H1 (cell line): Measurements from ENCODE around the gene RNASE12. TPM values are rescaled to one million over a fixed set of nuclear protein-coding genes. Genes with fewer than 3 reads are reported as not detected.

Experiments
- CTCF ChIA-PET: fragments of 300-600 bp; sonication (Branson Sonifier 250); formaldehyde crosslinking; loops from one replicate; lab custom pipeline; 2021; ENCODE audit not compliant: partially characterized antibody; lab: Charles Lee
- POLR2A ChIA-PET: fragments of 300-600 bp; sonication (Branson Sonifier 250); formaldehyde crosslinking; loops from one replicate; lab custom pipeline; 2021; ENCODE audit warnings: inconsistent platforms; ENCODE audit not compliant: partially characterized antibody; lab: Charles Lee
- DNase-seq, 2 experiments: peaks; one replicate each; pipeline versions ENCODE4 v3.0.0 to v3.0.0-alpha.2; 2010 to 2022; ENCODE audit warnings: low spot score in 2 of 2, low read depth in 1 of 2, mixed read lengths in 1 of 2
- FAIRE-seq: peaks from 2 replicates; lab custom pipeline; 2011; peaks lifted over from hg19 to GRCh38; lab: Jason Lieb, UNC
- H2AFZ ChIP-seq: 2 replicates; pipeline ENCODE4 v1.8.1; 2012; ENCODE audit warnings: low read length, inconsistent platforms
- H2AK5ac ChIP-seq: 2 replicates; pipeline ENCODE4 v1.6.1; 2013; ENCODE audit warnings: low read depth, low read length
- H2BK120ac ChIP-seq: replicated peaks from 2 replicates; pipeline ENCODE3; 2013; ENCODE audit warnings: low read depth, low read length, inconsistent platforms
- H2BK12ac ChIP-seq: 2 replicates; pipeline ENCODE4 v1.6.1; 2013; ENCODE audit warnings: low read depth, low read length
- H2BK15ac ChIP-seq: 2 replicates; pipeline ENCODE4 v1.6.1; 2013; ENCODE audit warnings: low read length
- H2BK20ac ChIP-seq: 2 replicates; pipeline ENCODE4 v1.6.1; 2013; ENCODE audit warnings: low read length
- H2BK5ac ChIP-seq: 2 replicates; pipeline ENCODE4 v1.6.1; 2013; ENCODE audit warnings: low read depth, low read length
- H3K14ac ChIP-seq: 2 replicates; pipeline ENCODE4 v1.6.1; 2013; ENCODE audit warnings: inconsistent platforms; ENCODE audit not compliant: insufficient read length
- H3K18ac ChIP-seq: 2 replicates; pipeline ENCODE4 v1.6.1; 2013; ENCODE audit warnings: low read length; ENCODE audit errors: extremely low read depth
- H3K23ac ChIP-seq: 2 replicates; pipeline ENCODE4 v1.6.1; 2013; ENCODE audit warnings: inconsistent platforms; ENCODE audit not compliant: insufficient read length
- H3K23me2 ChIP-seq: 2 replicates; pipeline ENCODE4 v1.6.1; 2013; ENCODE audit warnings: low read depth, low read length
- H3K27ac ChIP-seq: 2 replicates; pipeline ENCODE4 v1.6.1; 2011; ENCODE audit warnings: low read depth, low read length, inconsistent platforms
- H3K27me3 ChIP-seq, 4 experiments: replicated peaks in 1 of 4; 1 replicate in 1 of 4; 2 replicates in 3 of 4; pipeline versions ENCODE4 v1.6.1 to v1.8.1; 2011 to 2013; ENCODE audit warnings: low read length in 3 of 4, mild to moderate bottlenecking in 3 of 4, inconsistent platforms in 2 of 4, mixed read lengths in 2 of 4, moderate library complexity in 1 of 4; ENCODE audit not compliant: control insufficient read depth in 3 of 4, insufficient read depth in 3 of 4; ENCODE audit errors: extremely low read depth in 1 of 4
- H3K36me3 ChIP-seq, 4 experiments: 2 replicates each; pipeline versions ENCODE4 v1.6.1 to v1.8.1; 2011 to 2013; ENCODE audit warnings: mild to moderate bottlenecking in 4 of 4, low read length in 3 of 4, moderate library complexity in 2 of 4, control low read depth in 1 of 4, inconsistent platforms in 1 of 4; ENCODE audit not compliant: insufficient read depth in 4 of 4, control insufficient read depth in 2 of 4
- H3K4ac ChIP-seq: replicated peaks from 2 replicates; pipeline ENCODE3; 2013; ENCODE audit warnings: low read length, low read depth, mixed read lengths, inconsistent platforms; ENCODE audit not compliant: insufficient read length
- H3K4me1 ChIP-seq, 4 experiments: replicated peaks in 1 of 4; 1 replicate in 1 of 4; 2 replicates in 3 of 4; pipeline versions ENCODE4 v1.6.1 to v1.8.1; 2011 to 2013; ENCODE audit warnings: low read length in 3 of 4, inconsistent platforms in 2 of 4, mixed read lengths in 1 of 4; ENCODE audit not compliant: insufficient read depth in 4 of 4, control insufficient read depth in 3 of 4
- H3K4me2 ChIP-seq, 2 experiments: 2 replicates each; pipeline versions ENCODE4 v1.6.1 to v1.8.1; 2011 to 2013; ENCODE audit warnings: low read depth in 2 of 2, low read length in 2 of 2, control low read depth in 1 of 2, inconsistent platforms in 1 of 2, mild to moderate bottlenecking in 1 of 2; ENCODE audit not compliant: insufficient read depth in 1 of 2
- H3K4me3 ChIP-seq, 4 experiments: fragments of 200-600, 300-600 bp in 1 of 4; sonication (generic), shearing (Covaris generic), sonication (Bioruptor Twin) in 1 of 4; 2 replicates each; pipeline versions ENCODE4 v1.5.1 to v1.8.1; 2011 to 2016; ENCODE audit warnings: low read length in 4 of 4, low read depth in 3 of 4, control low read depth in 2 of 4, inconsistent platforms in 2 of 4, mild to moderate bottlenecking in 2 of 4, mixed read lengths in 1 of 4, moderate library complexity in 1 of 4; ENCODE audit not compliant: insufficient read depth in 2 of 4; ENCODE audit errors: extremely low read depth in 1 of 4
- H3K56ac ChIP-seq: replicated peaks from 2 replicates; pipeline ENCODE3; 2013; ENCODE audit warnings: low read depth, mild to moderate bottlenecking, mixed read lengths, low read length, inconsistent platforms; ENCODE audit not compliant: insufficient read length
- H3K79me1 ChIP-seq: 2 replicates; pipeline ENCODE4 v1.6.1; 2013; ENCODE audit warnings: low read depth, low read length, control low read depth
- H3K79me2 ChIP-seq, 2 experiments: 2 replicates each; pipeline versions ENCODE4 v1.6.1 to v1.8.1; 2012 to 2013; ENCODE audit warnings: low read length in 2 of 2, mild to moderate bottlenecking in 2 of 2, inconsistent platforms in 1 of 2; ENCODE audit not compliant: insufficient read depth in 2 of 2, control insufficient read depth in 1 of 2
- H3K9ac ChIP-seq, 4 experiments: replicated peaks in 1 of 4; 1 replicate in 1 of 4; 2 replicates in 3 of 4; pipeline versions ENCODE4 v1.6.1 to v1.8.1; 2011 to 2013; ENCODE audit warnings: low read depth in 3 of 4, low read length in 3 of 4, control low read depth in 2 of 4, mild to moderate bottlenecking in 2 of 4, moderate library complexity in 2 of 4, inconsistent platforms in 1 of 4; ENCODE audit errors: extremely low read depth in 1 of 4
- H3K9me3 ChIP-seq, 2 experiments: 2 replicates each; pipeline versions ENCODE4 v1.6.1 to v1.8.1; 2012 to 2013; ENCODE audit warnings: mild to moderate bottlenecking in 2 of 2, moderate library complexity in 2 of 2, control low read depth in 1 of 2, inconsistent platforms in 1 of 2, low read depth in 1 of 2, low read length in 1 of 2, mixed read lengths in 1 of 2; ENCODE audit not compliant: insufficient read depth in 2 of 2
- H4K20me1 ChIP-seq, 2 experiments: replicated peaks in 1 of 2; 2 replicates each; pipeline versions ENCODE3 to v1.8.1; 2011 to 2013; ENCODE audit warnings: inconsistent platforms in 2 of 2, low read length in 2 of 2, mild to moderate bottlenecking in 1 of 2; ENCODE audit not compliant: insufficient read depth in 2 of 2, control insufficient read depth in 1 of 2
- H4K5ac ChIP-seq: 2 replicates; pipeline ENCODE4 v1.6.1; 2013; ENCODE audit warnings: low read length, low read depth, mixed read lengths, inconsistent platforms; ENCODE audit not compliant: insufficient read length
- H4K8ac ChIP-seq: 2 replicates; pipeline ENCODE4 v1.8.0; 2013; ENCODE audit warnings: mild to moderate bottlenecking, moderate library complexity, low read length, inconsistent platforms; ENCODE audit not compliant: insufficient read depth; ENCODE audit errors: extremely low read depth
- H4K91ac ChIP-seq: replicated peaks from 2 replicates; pipeline ENCODE3; 2013; ENCODE audit warnings: low read length, mixed read lengths, inconsistent platforms; ENCODE audit not compliant: insufficient read length
- BRCA1 ChIP-seq: IDR thresholded peaks from 2 replicates; pipeline ENCODE4 v1.6.1; 2012; ENCODE audit warnings: low read depth, low read length, improper control_type of control experiment
- CBX5 ChIP-seq: fragments of 300-800, 300-1000 bp; sonication (generic); IDR thresholded peaks from 2 replicates; pipeline ENCODE4 v1.7.1; 2016; ENCODE audit warnings: antibody characterized with exemption, low read length, low read depth
- CEBPB ChIP-seq: IDR thresholded peaks from 2 replicates; pipeline ENCODE4 v1.6.1; 2012; ENCODE audit warnings: low read depth, low read length
- EP300 ChIP-seq, 2 experiments: IDR thresholded peaks; 1 replicate in 1 of 2; 2 replicates in 1 of 2; pipeline ENCODE4 v1.6.1; 2011 to 2012; ENCODE audit warnings: low read depth in 2 of 2, low read length in 2 of 2, mild to moderate bottlenecking in 2 of 2, borderline replicate concordance in 1 of 2, inconsistent platforms in 1 of 2, moderate library complexity in 1 of 2
- JUN ChIP-seq: IDR thresholded peaks from 2 replicates; pipeline ENCODE4 v1.6.1; 2011; ENCODE audit warnings: low read depth, mild to moderate bottlenecking, improper control_type of control experiment, low read length
- JUND ChIP-seq: IDR thresholded peaks from 2 replicates; pipeline ENCODE4 v1.6.1; 2011; ENCODE audit warnings: mild to moderate bottlenecking, improper control_type of control experiment, low read length
- NANOG ChIP-seq: IDR thresholded peaks from 2 replicates; pipeline ENCODE4 v1.6.1; 2011; ENCODE audit warnings: low read length, low read depth, mild to moderate bottlenecking, inconsistent platforms; ENCODE audit not compliant: insufficient read depth, poor library complexity, severe bottlenecking
- PHF8 ChIP-seq: fragments of 200-600 bp; sonication (generic); conservative IDR thresholded peaks from 2 replicates; pipeline ENCODE4 v1.7.1; 2012; ENCODE audit warnings: low read depth, mild to moderate bottlenecking, inconsistent platforms, low read length, moderate library complexity
- POLR2A ChIP-seq, 2 experiments: IDR thresholded peaks; 1 replicate in 1 of 2; 2 replicates in 1 of 2; pipeline ENCODE4 v1.6.1; 2011; ENCODE audit warnings: low read depth in 2 of 2, low read length in 2 of 2, mild to moderate bottlenecking in 2 of 2; ENCODE audit errors: control extremely low read depth in 1 of 2
- POLR2AphosphoS5 ChIP-seq: IDR thresholded peaks from 2 replicates; pipeline ENCODE4 v1.6.1; 2011; ENCODE audit warnings: low read depth, low read length
- SIRT6 ChIP-seq: IDR thresholded peaks from one replicate; pipeline ENCODE4 v1.7.1; 2012; ENCODE audit warnings: low read length, inconsistent platforms
- SIX5 ChIP-seq: IDR thresholded peaks from 2 replicates; pipeline ENCODE4 v1.6.1; 2011; ENCODE audit warnings: mild to moderate bottlenecking, low read depth, low read length
- SP2 ChIP-seq: IDR thresholded peaks from 2 replicates; pipeline ENCODE4 v1.6.1; 2012; ENCODE audit warnings: mild to moderate bottlenecking, low read length, inconsistent platforms
- SP4 ChIP-seq: IDR thresholded peaks from 2 replicates; pipeline ENCODE4 v1.6.1; 2012; ENCODE audit warnings: low read length, inconsistent platforms
- SRF ChIP-seq: IDR thresholded peaks from 2 replicates; pipeline ENCODE4 v1.6.1; 2011; ENCODE audit warnings: mild to moderate bottlenecking, low read depth, low read length, moderate library complexity
- WGBS, 2 experiments: shearing (Covaris generic) in 1 of 2; methylation state at CpG; one replicate each; pipeline versions ENCODE4 v1.1.6 to v1.1.7; 2013 to 2015; ENCODE audit warnings: low lambda C conversion rate in 2 of 2, mixed read lengths in 2 of 2, inconsistent platforms in 1 of 2, low coverage in 1 of 2, missing lambda C conversion rate in 1 of 2; ENCODE audit not compliant: insufficient replicate concordance in 2 of 2, insufficient coverage in 1 of 2, insufficient read length in 1 of 2; ENCODE audit errors: extremely low coverage in 1 of 2, missing lambda C conversion rate in 1 of 2; 5-methylcytosine and 5-hydroxymethylcytosine counted together
- polyA plus RNA-seq, 7 experiments: library from polyadenylated mRNA; depleted of rRNA in 3 of 7; stranded (reverse) in 5 of 7; unstranded in 2 of 7; fragments of >200 nt in 5 of 7; fragments of 200-250 nt in 2 of 7; gene quantifications; 1 replicate in 5 of 7; 2 replicates in 1 of 7; 4 replicates in 1 of 7; pipeline versions ENCODE4 v1.2.1 to v1.2.3, GENCODE V29; 2011 to 2013; ENCODE audit warnings: missing spikeins in 2 of 7, mixed read lengths in 2 of 7
- total RNA-seq: library from RNA; stranded (reverse); fragmentation: NEBNext Ultra II Directional; extraction: Animal tissue kit (Norgen Biotek cat#: 25700); gene quantifications from 2 replicates; pipeline ENCODE4 v1.2.1, GENCODE V29; 2021

The RNASE12 gene
- total and polyA plus RNA-seq, 2 of the 8 experiments (the other 6 are each of a cell fraction or from before 2014, with no cell fraction given), result not detected

GRCh38 chr14:20617138-20618003 lies 26.2 kb upstream of the RNASE12 start:
- POLR2A ChIA-PET, result no interaction called here
- no peak overlapping the region for H2BK12ac ChIP-seq
- TF ChIP-seq JUND, result no peak
- no peak for TF ChIP-seq BRCA1
- no peak for TF ChIP-seq SP4
- TF ChIP-seq SP2, result no peak
- TF ChIP-seq POLR2AphosphoS5, result no peak
- no peak for TF ChIP-seq JUN
- TF ChIP-seq SRF, result no peak
- TF ChIP-seq POLR2A (IDR thresholded peaks at IDR 0.05; ENCODE audit: control extremely low read depth in 1 of 2, low read depth in 2 of 2, low read length in 2 of 2), result no peak
- TF ChIP-seq NANOG, result no peak
- TF ChIP-seq SIRT6, result no peak
- TF ChIP-seq CBX5, result no peak
- TF ChIP-seq SIX5, result no peak
- no peak for TF ChIP-seq CEBPB
- TF ChIP-seq PHF8, result no peak
- no peak for TF ChIP-seq EP300 (IDR thresholded peaks at IDR 0.05; ENCODE audit: borderline replicate concordance in 1 of 2, low read depth in 2 of 2, low read length in 2 of 2)

More at GRCh38 chr14:20617138-20618003, 26.2 kb upstream of the RNASE12 start:
- no peaks in the 10 kb centered on the region for H3K79me2 ChIP-seq
- no peak overlapping the region for H3K18ac ChIP-seq
- H2BK15ac ChIP-seq, result no peak overlapping the region
- H3K9me3 ChIP-seq, result no peaks in the 10 kb centered on the region
- H4K91ac ChIP-seq, result no peak overlapping the region
- peaks cover 4% of the 10 kb centered on the region for H3K23me2 ChIP-seq
- H3K4me1 ChIP-seq, result no peaks in the 10 kb centered on the region; a peak in 1 of 7 replicates
- no peak overlapping the region for H3K9ac ChIP-seq
- DNase-seq (no peak), FAIRE-seq (no peak)
- H2BK120ac ChIP-seq, result no peak overlapping the region
- no peak overlapping the region for H3K27ac ChIP-seq
- no peak overlapping the region for H2BK5ac ChIP-seq
- H3K4me2 ChIP-seq, result no peak overlapping the region
- no peak overlapping the region for H2AFZ ChIP-seq
- H3K36me3 ChIP-seq, result no peaks in the 10 kb centered on the region
- no peak overlapping the region for H3K14ac ChIP-seq
- no peaks in the 10 kb centered on the region for H3K79me1 ChIP-seq
- H2BK20ac ChIP-seq, result no peak overlapping the region
- no peak overlapping the region for H3K56ac ChIP-seq
- H2AK5ac ChIP-seq, result no peak overlapping the region
- no peak overlapping the region for H3K4me3 ChIP-seq
- H3K4ac ChIP-seq, result no peak overlapping the region
- H4K8ac ChIP-seq, result no peak overlapping the region
- H3K23ac ChIP-seq, result no peak overlapping the region
- no peak overlapping the region for H4K5ac ChIP-seq
- H3K27me3 ChIP-seq, result no peaks in the 10 kb centered on the region
- H4K20me1 ChIP-seq, result no peaks in the 10 kb centered on the region
- 92% methylated on average over 12 of the region's 12 CpGs; no CpG with 5 or more reads in 1 of the 2 experiments for WGBS, 2 experiments
- CTCF ChIA-PET, result interaction anchor here (1.0 kb wide), 1 partner anchor 8 kb away, joined by 3 read pairs; no protein-coding TSS in a partner anchor
